Peyer's patch (tissue), 4 donors: ENCODE results near the gene CIB1.
"Not testable (repeated sequence)": the region's sequence is repeated elsewhere in the genome, so short reads cannot be mapped to it uniquely, and the experiment has no call there.

Experiments
- POLR2A ChIP-seq, 2 donors: fragments of 450-650 bp; IDR thresholded peaks; one replicate each; pipeline ENCODE4 v1.5.1; 2017; ENCODE audit warnings: antibody characterized with exemption in 2 of 2, mild to moderate bottlenecking in 2 of 2, moderate library complexity in 2 of 2
- TF ChIP-seq, protein P1 (sequence below), 6 experiments: fragments of 450-650 bp in 4 of 6; fragments of 200-600 bp in 2 of 6; sonication (generic) in 1 of 6; IDR thresholded peaks; one replicate each; pipeline ENCODE4 v1.5.1; 2017 to 2019; ENCODE audit warnings: antibody characterized with exemption in 6 of 6, mild to moderate bottlenecking in 3 of 6, moderate library complexity in 1 of 6

DNA sequence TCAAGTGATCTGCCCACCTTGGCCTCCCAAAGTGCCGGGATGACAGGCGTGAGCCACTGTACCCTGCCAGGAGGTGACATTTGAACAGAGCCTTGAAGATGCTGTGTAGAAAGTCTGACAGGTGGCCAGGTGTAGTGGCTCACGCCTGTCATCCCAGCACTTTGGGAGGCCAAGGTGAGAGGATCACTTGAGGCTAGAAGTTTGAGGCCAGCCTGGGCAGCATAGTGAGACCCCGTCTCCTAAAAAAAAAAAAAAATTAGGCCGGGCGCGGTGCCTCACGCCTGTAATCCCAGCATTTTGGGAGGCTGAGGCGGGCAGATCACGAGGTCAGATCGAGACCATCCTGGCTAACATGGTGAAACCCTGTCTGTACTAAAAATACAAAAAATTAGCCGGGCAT is 44.7 kb upstream of the CIB1 start:
- TF ChIP-seq, protein P1, sequence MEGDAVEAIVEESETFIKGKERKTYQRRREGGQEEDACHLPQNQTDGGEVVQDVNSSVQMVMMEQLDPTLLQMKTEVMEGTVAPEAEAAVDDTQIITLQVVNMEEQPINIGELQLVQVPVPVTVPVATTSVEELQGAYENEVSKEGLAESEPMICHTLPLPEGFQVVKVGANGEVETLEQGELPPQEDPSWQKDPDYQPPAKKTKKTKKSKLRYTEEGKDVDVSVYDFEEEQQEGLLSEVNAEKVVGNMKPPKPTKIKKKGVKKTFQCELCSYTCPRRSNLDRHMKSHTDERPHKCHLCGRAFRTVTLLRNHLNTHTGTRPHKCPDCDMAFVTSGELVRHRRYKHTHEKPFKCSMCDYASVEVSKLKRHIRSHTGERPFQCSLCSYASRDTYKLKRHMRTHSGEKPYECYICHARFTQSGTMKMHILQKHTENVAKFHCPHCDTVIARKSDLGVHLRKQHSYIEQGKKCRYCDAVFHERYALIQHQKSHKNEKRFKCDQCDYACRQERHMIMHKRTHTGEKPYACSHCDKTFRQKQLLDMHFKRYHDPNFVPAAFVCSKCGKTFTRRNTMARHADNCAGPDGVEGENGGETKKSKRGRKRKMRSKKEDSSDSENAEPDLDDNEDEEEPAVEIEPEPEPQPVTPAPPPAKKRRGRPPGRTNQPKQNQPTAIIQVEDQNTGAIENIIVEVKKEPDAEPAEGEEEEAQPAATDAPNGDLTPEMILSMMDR (IDR thresholded peaks at IDR 0.05): not testable (repeated sequence)
- TF ChIP-seq POLR2A (IDR thresholded peaks at IDR 0.05): not testable (repeated sequence)
